Hypothalamus (tissue), 51 donors: ENCODE results near the gene TFEB.

ENCODE experiments used
- DNase-seq, 51 donors: peaks; one replicate each; lab custom pipeline; 2025; lab: John Stamatoyannopoulos, UW

TFEB gene

GRCh38 chr6:41740366-41741162 is 5.2 kb upstream of the TFEB start:
- no peak for DNase-seq

- no peak for DNase-seq
These were observed 3.6 kb upstream of the TFEB start for GRCh38 chr6:41739041-41739440.

- DNase-seq = no peak
These were observed 2.3 kb upstream of the TFEB start for GRCh38 chr6:41737591-41738130.

GRCh38 chr6:41736800-41737555 is 1.6 kb upstream of the TFEB start:
- no peak for DNase-seq

- no peak for DNase-seq
These were observed 852 bp upstream of the TFEB start for GRCh38 chr6:41736186-41736733.

GRCh38 chr6:41734666-41735426 is 562 bp downstream of the TFEB start:
- peak in 50 of 51 donors; percentile 52 to 97 (median 84) for DNase-seq

- DNase-seq = peak in 50 of 51 donors; percentile 31 to 97 (median 84)
These were observed 1.4 kb downstream of the TFEB start for GRCh38 chr6:41733707-41734665.

GRCh38 chr6:41733360-41733706 is 2.1 kb downstream of the TFEB start:
- DNase-seq = peak in 2 of 51 donors; percentile 61 to 74

GRCh38 chr6:41732591-41733359 is 2.6 kb downstream of the TFEB start:
- DNase-seq = peak in 9 of 51 donors; percentile 26 to 76 (median 50)

- no peak for DNase-seq
These were observed 3.3 kb downstream of the TFEB start for GRCh38 chr6:41732149-41732548.

- no peak for DNase-seq
These were observed 3.8 kb downstream of the TFEB start for GRCh38 chr6:41731561-41732086.

- DNase-seq = peak in 1 of 51 donors; percentile 23
These were observed 4.6 kb downstream of the TFEB start for GRCh38 chr6:41730531-41731436.

- DNase-seq = no peak
These were observed 5.8 kb downstream of the TFEB start for GRCh38 chr6:41729624-41730023.

GRCh38 chr6:41728954-41729353 is 6.5 kb downstream of the TFEB start:
- no peak for DNase-seq

GRCh38 chr6:41728073-41728936 is 7.1 kb downstream of the TFEB start:
- DNase-seq = peak in 26 of 51 donors; percentile 23 to 77 (median 50)

GRCh38 chr6:41727705-41728072 is 7.7 kb downstream of the TFEB start:
- DNase-seq = no peak
